A549 (cell line): Measurements from ENCODE around the gene RHOXF2.
"Not testable (repeated sequence)": the region's sequence is repeated elsewhere in the genome, so short reads cannot be mapped to it uniquely, and the experiment has no call there.

Experiments
- BHLHE40 ChIP-seq: IDR thresholded peaks from 2 replicates; pipeline ENCODE4 v1.6.1; 2012; ENCODE audit warnings: low read depth, low read length, inconsistent platforms
- CBX8 ChIP-seq: fragments of 200-600 bp; sonication (generic); IDR thresholded peaks from 2 replicates; pipeline ENCODE4 v1.6.1; 2016
- CTCF ChIP-seq: fragments of >200 bp; sonication (Bioruptor Twin); formaldehyde crosslinking; IDR thresholded peaks from 3 replicates; pipeline ENCODE4 v1.5.1; 2016
- EHF ChIP-seq: fragments of 250-450 bp; sonication (Bioruptor Pico); IDR thresholded peaks from 2 replicates; pipeline ENCODE4 v1.5.0; 2020; ENCODE audit warnings: mild to moderate bottlenecking
- EHMT2 ChIP-seq: fragments of 200-600 bp; sonication (generic); IDR thresholded peaks from 2 replicates; pipeline ENCODE4 v1.6.1; 2016; ENCODE audit warnings: antibody characterized with exemption, low read depth, mild to moderate bottlenecking, moderate library complexity
- ESRRA ChIP-seq: fragments of 150-350 bp; IDR thresholded peaks from 2 replicates; pipeline ENCODE4 v1.6.1; 2014; ENCODE audit warnings: mild to moderate bottlenecking, low read length, borderline replicate concordance
- HOXA7 ChIP-seq: fragments of 250-450 bp; sonication (Bioruptor Pico); IDR thresholded peaks from 2 replicates; pipeline ENCODE4 v1.5.0; 2020; ENCODE audit warnings: mild to moderate bottlenecking, moderate library complexity
- PBX3 ChIP-seq: IDR thresholded peaks from 2 replicates; pipeline ENCODE4 v1.6.1; 2012
- POLR2A ChIP-seq: IDR thresholded peaks from 2 replicates; pipeline ENCODE4 v1.6.1; 2012; ENCODE audit warnings: mild to moderate bottlenecking, low read length
- RFX5 ChIP-seq: fragments of 450-650 bp; IDR thresholded peaks from 2 replicates; pipeline ENCODE4 v1.7.1; 2014; ENCODE audit warnings: antibody characterized with exemption, mild to moderate bottlenecking, moderate library complexity
- TF ChIP-seq, protein P1 (sequence below): fragments of 150-350 bp; IDR thresholded peaks from 2 replicates; pipeline ENCODE4 v1.6.1; 2014; ENCODE audit warnings: low read depth, mild to moderate bottlenecking, low read length

DNA sequence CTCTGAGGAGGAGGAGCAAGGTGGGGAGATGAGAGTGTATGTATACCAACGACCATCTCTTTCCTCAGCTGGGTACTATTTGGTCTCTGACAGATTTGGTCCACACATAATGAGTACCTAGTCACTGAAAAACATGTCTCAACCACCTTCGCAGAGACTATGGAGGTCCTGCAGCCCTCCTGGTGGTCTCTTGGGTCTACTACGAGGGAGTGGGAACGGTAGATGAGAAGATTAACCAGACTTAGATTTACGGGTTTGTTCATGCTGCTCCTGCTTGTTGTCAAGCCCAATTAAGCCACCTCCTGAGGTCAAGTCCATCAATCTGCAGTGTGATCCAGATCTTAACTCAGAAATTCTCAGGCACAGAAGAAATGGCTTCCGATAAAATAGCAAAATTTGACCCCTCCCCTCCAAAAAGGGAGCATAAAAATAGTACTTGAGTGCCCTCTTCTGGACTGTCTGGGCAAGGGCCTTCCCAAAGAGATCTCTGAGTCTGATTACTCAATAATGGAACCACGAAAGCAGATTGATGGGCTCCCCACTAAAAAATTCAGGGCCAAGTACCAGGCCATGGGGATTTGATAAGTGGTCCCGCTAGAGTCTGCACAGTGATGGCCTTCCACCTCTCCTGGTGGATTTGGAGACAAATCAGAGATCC lies 38.3 kb downstream of the RHOXF2 start:
- not testable (repeated sequence) for TF ChIP-seq HOXA7, PBX3, POLR2A, EHF, CBX8, RFX5, ESRRA, CTCF, EHMT2, BHLHE40
- TF ChIP-seq, protein P1, sequence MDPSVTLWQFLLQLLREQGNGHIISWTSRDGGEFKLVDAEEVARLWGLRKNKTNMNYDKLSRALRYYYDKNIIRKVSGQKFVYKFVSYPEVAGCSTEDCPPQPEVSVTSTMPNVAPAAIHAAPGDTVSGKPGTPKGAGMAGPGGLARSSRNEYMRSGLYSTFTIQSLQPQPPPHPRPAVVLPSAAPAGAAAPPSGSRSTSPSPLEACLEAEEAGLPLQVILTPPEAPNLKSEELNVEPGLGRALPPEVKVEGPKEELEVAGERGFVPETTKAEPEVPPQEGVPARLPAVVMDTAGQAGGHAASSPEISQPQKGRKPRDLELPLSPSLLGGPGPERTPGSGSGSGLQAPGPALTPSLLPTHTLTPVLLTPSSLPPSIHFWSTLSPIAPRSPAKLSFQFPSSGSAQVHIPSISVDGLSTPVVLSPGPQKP: not testable (repeated sequence)
